ENCODE data around the gene RORB.

The RORB gene

GRCh38 chr9:74721696-74722660 lies 224.8 kb downstream of the RORB start:
- ChIA-PET CTCF (interaction anchor here (0.6 kb wide), 1 partner anchor 181 kb away, joined by 3 read pairs; no protein-coding TSS in a partner anchor), POLR2A (ENCODE audit: low non-redundant PET) (no interaction called here)
- no peak for DNase-seq (ENCODE audit: low spot score)
- TF ChIP-seq CTCF (conservative IDR thresholded peaks at IDR 0.05; ENCODE audit: low read depth) = no peak
- H3K27ac ChIP-seq = no peak overlapping the region

DNA sequence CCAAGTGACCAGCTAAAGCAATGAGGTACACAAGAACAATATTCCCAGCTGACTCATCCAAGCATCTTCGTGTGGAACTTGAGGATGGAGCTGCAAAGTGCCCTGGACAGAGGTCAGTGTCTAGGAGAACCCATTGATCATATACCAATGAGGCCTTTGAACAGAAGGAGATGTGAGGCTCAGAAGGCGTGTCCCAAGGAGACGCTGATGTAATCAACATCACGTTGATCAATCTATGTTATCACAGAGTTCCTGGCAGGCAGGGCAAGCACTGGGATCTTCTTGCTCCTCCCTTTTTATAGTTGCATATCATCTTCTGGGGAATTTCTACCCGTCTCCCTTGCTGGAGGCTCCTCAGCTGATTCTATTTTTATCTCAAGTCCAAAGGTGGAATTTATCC lies 227.2 kb downstream of the RORB start:
- ChIA-PET CTCF (no interaction called here), POLR2A (ENCODE audit: low non-redundant PET) (no interaction called here)
- no peak for TF ChIP-seq CTCF (conservative IDR thresholded peaks at IDR 0.05; ENCODE audit: low read depth)
- no peak for DNase-seq (ENCODE audit: low spot score)
- no peak overlapping the region for H3K27ac ChIP-seq

DNA sequence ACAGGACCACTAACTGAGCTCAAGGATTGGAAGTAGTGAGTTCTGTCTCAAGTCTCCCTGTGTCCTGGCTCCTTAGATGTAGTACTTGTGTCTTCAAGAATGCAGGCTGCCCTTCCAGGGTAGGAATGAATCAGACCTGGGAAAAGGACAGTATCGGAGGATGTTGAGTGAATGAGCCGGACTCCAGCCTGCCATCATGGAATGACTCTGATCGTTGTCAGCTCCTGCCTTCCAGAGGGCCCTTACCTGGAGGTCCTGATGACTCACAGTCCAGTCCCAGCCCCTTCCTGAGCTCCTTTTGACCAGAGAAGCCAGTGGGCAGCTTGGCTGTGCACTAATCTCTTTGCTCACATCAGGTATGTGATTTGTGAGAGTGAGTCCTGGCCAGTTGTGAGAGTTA lies 229.4 kb downstream of the RORB start:
- ChIA-PET CTCF (no interaction called here), POLR2A (ENCODE audit: low non-redundant PET) (no interaction called here)
- no peak for DNase-seq (ENCODE audit: low spot score)
- TF ChIP-seq CTCF (conservative IDR thresholded peaks at IDR 0.05; ENCODE audit: low read depth) = no peak
- no peak overlapping the region for H3K27ac ChIP-seq

GRCh38 chr9:74728176-74728575 lies 231.0 kb downstream of the RORB start:
- CTCF ChIA-PET = interaction anchor here (0.8 kb wide), 1 partner anchor 63 kb away, joined by 3 read pairs; no protein-coding TSS in a partner anchor
- no peak for DNase-seq (ENCODE audit: low spot score)
- no peak overlapping the region for H3K27ac ChIP-seq
- POLR2A ChIA-PET (ENCODE audit: low non-redundant PET) = no interaction called here
- no peak for TF ChIP-seq CTCF (conservative IDR thresholded peaks at IDR 0.05; ENCODE audit: low read depth)

DNA sequence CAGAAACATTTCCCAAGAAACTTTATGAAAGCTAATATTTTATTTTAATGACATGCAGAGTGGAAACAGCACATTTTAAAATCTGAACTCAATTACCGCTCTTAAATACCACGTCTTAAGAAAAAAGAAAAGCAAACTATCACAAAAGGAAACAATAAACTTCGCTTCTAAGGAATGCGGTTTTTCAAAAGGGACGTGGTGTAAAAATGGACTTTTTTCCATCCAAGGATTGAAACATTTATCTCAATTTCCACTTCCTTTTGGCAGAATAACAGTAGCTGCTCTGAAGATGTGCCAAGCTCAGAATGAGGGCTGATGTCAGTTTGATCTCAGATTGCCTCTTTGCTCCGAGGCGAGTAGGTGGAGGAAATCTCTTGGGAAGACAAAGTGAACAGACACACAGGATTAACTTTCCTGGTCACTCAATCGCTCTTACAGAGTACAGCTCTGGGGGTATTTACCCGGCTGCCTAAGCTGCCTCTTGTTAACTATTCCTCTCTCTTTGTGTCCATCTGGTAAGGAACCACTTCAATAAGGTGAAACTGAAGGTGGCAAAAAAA lies 232.1 kb downstream of the RORB start:
- POLR2A ChIA-PET (ENCODE audit: low non-redundant PET) = no interaction called here
- no peak overlapping the region for H3K27ac ChIP-seq
- no peak for TF ChIP-seq CTCF (conservative IDR thresholded peaks at IDR 0.05; ENCODE audit: low read depth)
- no peak for DNase-seq (ENCODE audit: low spot score)
- CTCF ChIA-PET = no interaction called here

DNA sequence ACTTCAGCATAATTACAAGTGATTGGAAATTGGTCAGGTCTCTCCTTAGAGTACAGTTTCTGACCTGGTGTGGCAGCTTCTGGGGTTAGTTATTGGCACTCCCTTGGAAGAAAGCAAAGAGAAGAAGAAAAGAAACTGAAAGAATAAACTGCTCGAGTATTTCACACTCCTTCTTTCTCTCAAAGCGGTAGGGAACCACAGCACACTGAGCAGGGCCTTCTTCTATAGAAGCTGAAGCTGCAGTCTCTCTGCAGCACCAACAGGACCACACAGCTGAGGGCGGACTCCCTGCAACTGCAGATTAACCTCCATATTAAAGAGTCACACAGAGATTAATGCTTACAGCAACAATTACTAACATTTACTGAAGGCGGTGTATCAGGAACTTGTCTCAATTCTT lies 238.6 kb downstream of the RORB start:
- POLR2A ChIA-PET (ENCODE audit: low non-redundant PET) = no interaction called here
- no peak overlapping the region for H3K27ac ChIP-seq
- CTCF ChIA-PET = no interaction called here
- no peak for TF ChIP-seq CTCF (conservative IDR thresholded peaks at IDR 0.05; ENCODE audit: low read depth)
- DNase-seq (ENCODE audit: low spot score) = no peak
